IPS-20b (cell line): Measurements from ENCODE around the gene PARD3.
"Not testable (repeated sequence)": the region's sequence is repeated elsewhere in the genome, so short reads cannot be mapped to it uniquely, and the experiment has no call there.

Experiments used
- H3K27ac ChIP-seq: one replicate; pipeline ENCODE4 v1.5.1; 2013; ENCODE audit warnings: low read length
- H3K27me3 ChIP-seq: 2 replicates; pipeline ENCODE4 v1.6.1; 2013; ENCODE audit warnings: mild to moderate bottlenecking, low read length, inconsistent platforms; ENCODE audit not compliant: insufficient read depth
- H3K36me3 ChIP-seq: 2 replicates; pipeline ENCODE4 v1.6.1; 2013; ENCODE audit warnings: low read depth, mild to moderate bottlenecking, inconsistent platforms, low read length, moderate library complexity; ENCODE audit not compliant: insufficient read depth
- H3K4me1 ChIP-seq: 2 replicates; pipeline ENCODE4 v1.6.1; 2013; ENCODE audit warnings: mild to moderate bottlenecking, control low read depth, inconsistent platforms, low read length, moderate library complexity; ENCODE audit not compliant: insufficient read depth
- H3K4me3 ChIP-seq: 2 replicates; pipeline ENCODE4 v1.5.1; 2013; ENCODE audit warnings: mild to moderate bottlenecking, low read length, inconsistent platforms
- H3K9ac ChIP-seq: 2 replicates; pipeline ENCODE4 v1.6.1; 2013; ENCODE audit warnings: low read depth, mild to moderate bottlenecking, inconsistent platforms, low read length, moderate library complexity
- H3K9me3 ChIP-seq: 2 replicates; pipeline ENCODE4 v1.6.1; 2013; ENCODE audit warnings: mild to moderate bottlenecking, low read depth, low read length, inconsistent platforms; ENCODE audit not compliant: insufficient read depth

The PARD3 gene

GRCh38 chr10:34364253-34365037 is 450.7 kb downstream of the PARD3 start:
- H3K4me1 ChIP-seq, result no peaks in the 10 kb centered on the region
- H3K27ac ChIP-seq, result no peak overlapping the region
- H3K27me3 ChIP-seq, result no peaks in the 10 kb centered on the region
- peaks cover 7% of the 10 kb centered on the region; the same call in 1 of the 2 replicates for H3K36me3 ChIP-seq
- no peak overlapping the region for H3K4me3 ChIP-seq
- no peaks in the 10 kb centered on the region for H3K9me3 ChIP-seq
- no peak overlapping the region for H3K9ac ChIP-seq

GRCh38 chr10:34360984-34361383 is 454.1 kb downstream of the PARD3 start:
- Histone ChIP-seq H3K9ac (no peak overlapping the region), H3K27ac (no peak overlapping the region), H3K4me3 (no peak overlapping the region), H3K4me1 (no peaks in the 10 kb centered on the region), H3K27me3 (no peaks in the 10 kb centered on the region), H3K36me3 (peaks cover 26% of the 10 kb centered on the region), H3K9me3 (no peaks in the 10 kb centered on the region)

- Histone ChIP-seq H3K9ac (no peak overlapping the region), H3K27me3 (no peaks in the 10 kb centered on the region), H3K4me3 (no peak overlapping the region), H3K27ac (no peak overlapping the region), H3K4me1 (no peaks in the 10 kb centered on the region), H3K9me3 (no peaks in the 10 kb centered on the region), H3K36me3 (peaks cover 30% of the 10 kb centered on the region)
Observed at GRCh38 chr10:34359435-34359813, 455.7 kb downstream of the PARD3 start.

- no peak overlapping the region for H3K4me3 ChIP-seq
- H3K36me3 ChIP-seq, result peaks cover 31% of the 10 kb centered on the region
- H3K27me3 ChIP-seq, result no peaks in the 10 kb centered on the region
- H3K4me1 ChIP-seq, result no peaks in the 10 kb centered on the region
- no peaks in the 10 kb centered on the region for H3K9me3 ChIP-seq
- H3K27ac ChIP-seq, result no peak overlapping the region
- H3K9ac ChIP-seq, result no peak overlapping the region
Observed at GRCh38 chr10:34358729-34359434, 456.2 kb downstream of the PARD3 start.

GRCh38 chr10:34356463-34356862 is 458.6 kb downstream of the PARD3 start:
- H3K9ac ChIP-seq, result no peak overlapping the region
- no peak overlapping the region for H3K27ac ChIP-seq
- H3K4me1 ChIP-seq, result no peaks in the 10 kb centered on the region
- no peaks in the 10 kb centered on the region for H3K27me3 ChIP-seq
- peaks cover 31% of the 10 kb centered on the region for H3K36me3 ChIP-seq
- H3K4me3 ChIP-seq, result no peak overlapping the region
- no peaks in the 10 kb centered on the region for H3K9me3 ChIP-seq

GRCh38 chr10:34353530-34353929 is 461.6 kb downstream of the PARD3 start:
- H3K36me3 ChIP-seq, result peaks cover 19% of the 10 kb centered on the region
- H3K27me3 ChIP-seq, H3K4me3 ChIP-seq, H3K9me3 ChIP-seq, H3K27ac ChIP-seq, H3K4me1 ChIP-seq, H3K9ac ChIP-seq: not testable (repeated sequence)

- H3K27me3 ChIP-seq, H3K27ac ChIP-seq, H3K9me3 ChIP-seq, H3K4me3 ChIP-seq, H3K4me1 ChIP-seq, H3K9ac ChIP-seq: not testable (repeated sequence)
- peaks cover 11% of the 10 kb centered on the region; the same call in 1 of the 2 replicates for H3K36me3 ChIP-seq
Observed at GRCh38 chr10:34352599-34353204, 462.4 kb downstream of the PARD3 start.

- peaks cover 5% of the 10 kb centered on the region; the same call in 1 of the 2 replicates for H3K36me3 ChIP-seq
- no peak overlapping the region for H3K4me3 ChIP-seq
- no peaks in the 10 kb centered on the region for H3K27me3 ChIP-seq
- peaks cover 2% of the 10 kb centered on the region; the same call in 1 of the 2 replicates for H3K4me1 ChIP-seq
- H3K27ac ChIP-seq, result no peak overlapping the region
- no peaks in the 10 kb centered on the region for H3K9me3 ChIP-seq
- H3K9ac ChIP-seq, result no peak overlapping the region
Observed at GRCh38 chr10:34351161-34351560, 463.9 kb downstream of the PARD3 start.

GRCh38 chr10:34348917-34349485 is 466.1 kb downstream of the PARD3 start:
- H3K9ac ChIP-seq, result no peak overlapping the region
- H3K27me3 ChIP-seq, result no peaks in the 10 kb centered on the region
- no peaks in the 10 kb centered on the region for H3K9me3 ChIP-seq
- peaks cover 12% of the 10 kb centered on the region; the same call in 1 of the 2 replicates for H3K4me1 ChIP-seq
- no peak overlapping the region for H3K4me3 ChIP-seq
- no peaks in the 10 kb centered on the region for H3K36me3 ChIP-seq
- no peak overlapping the region for H3K27ac ChIP-seq

GRCh38 chr10:34348021-34348420 is 467.1 kb downstream of the PARD3 start:
- Histone ChIP-seq H3K9ac (no peak overlapping the region), H3K4me3 (no peak overlapping the region), H3K36me3 (no peaks in the 10 kb centered on the region), H3K27ac (no peak overlapping the region), H3K4me1 (peaks cover 12% of the 10 kb centered on the region; the same call in 1 of the 2 replicates), H3K9me3 (no peaks in the 10 kb centered on the region), H3K27me3 (no peaks in the 10 kb centered on the region)

GRCh38 chr10:34347131-34347530 is 468.0 kb downstream of the PARD3 start:
- Histone ChIP-seq H3K9ac (no peak overlapping the region), H3K27ac (no peak overlapping the region), H3K4me3 (no peak overlapping the region), H3K9me3 (no peaks in the 10 kb centered on the region), H3K27me3 (no peaks in the 10 kb centered on the region), H3K4me1 (peaks cover 12% of the 10 kb centered on the region; the same call in 1 of the 2 replicates), H3K36me3 (no peaks in the 10 kb centered on the region)
